ENCODE data around the gene SOBP.

SOBP gene

GRCh38 chr6:107561306-107561705, 71.4 kb downstream of the SOBP start:
- no peak overlapping the region for H3K4me2 ChIP-seq (ENCODE audit: low read length)
- H3K27me3 ChIP-seq (ENCODE audit: low read depth, low read length): no peaks in the 10 kb centered on the region
- no peak overlapping the region for H3K27ac ChIP-seq (ENCODE audit: low read length)
- H2AFZ ChIP-seq (ENCODE audit: low read depth, low read length): no peak overlapping the region
- no peak overlapping the region for H3K9ac ChIP-seq (ENCODE audit: low read length)
- H3K4me3 ChIP-seq (ENCODE audit: low read length): no peak overlapping the region
- H3K4me1 ChIP-seq (ENCODE audit: low read length): no peaks in the 10 kb centered on the region
- H3K79me2 ChIP-seq (ENCODE audit: low read length): no peaks in the 10 kb centered on the region
- H3K9me3 ChIP-seq (ENCODE audit: insufficient read depth, low read length): no peaks in the 10 kb centered on the region
- no peaks in the 10 kb centered on the region for H4K20me1 ChIP-seq (ENCODE audit: insufficient read depth, low read length)
- no peaks in the 10 kb centered on the region for H3K36me3 ChIP-seq (replicated peaks; ENCODE audit: low read depth, low read length)
- TF ChIP-seq EZH2phosphoT487 (IDR thresholded peaks at IDR 0.05; ENCODE audit: low read depth): no peak
- TF ChIP-seq, protein P1, sequence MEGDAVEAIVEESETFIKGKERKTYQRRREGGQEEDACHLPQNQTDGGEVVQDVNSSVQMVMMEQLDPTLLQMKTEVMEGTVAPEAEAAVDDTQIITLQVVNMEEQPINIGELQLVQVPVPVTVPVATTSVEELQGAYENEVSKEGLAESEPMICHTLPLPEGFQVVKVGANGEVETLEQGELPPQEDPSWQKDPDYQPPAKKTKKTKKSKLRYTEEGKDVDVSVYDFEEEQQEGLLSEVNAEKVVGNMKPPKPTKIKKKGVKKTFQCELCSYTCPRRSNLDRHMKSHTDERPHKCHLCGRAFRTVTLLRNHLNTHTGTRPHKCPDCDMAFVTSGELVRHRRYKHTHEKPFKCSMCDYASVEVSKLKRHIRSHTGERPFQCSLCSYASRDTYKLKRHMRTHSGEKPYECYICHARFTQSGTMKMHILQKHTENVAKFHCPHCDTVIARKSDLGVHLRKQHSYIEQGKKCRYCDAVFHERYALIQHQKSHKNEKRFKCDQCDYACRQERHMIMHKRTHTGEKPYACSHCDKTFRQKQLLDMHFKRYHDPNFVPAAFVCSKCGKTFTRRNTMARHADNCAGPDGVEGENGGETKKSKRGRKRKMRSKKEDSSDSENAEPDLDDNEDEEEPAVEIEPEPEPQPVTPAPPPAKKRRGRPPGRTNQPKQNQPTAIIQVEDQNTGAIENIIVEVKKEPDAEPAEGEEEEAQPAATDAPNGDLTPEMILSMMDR (IDR thresholded peaks at IDR 0.05; ENCODE audit: low read depth, low read length): no peak

GRCh38 chr6:107563694-107564588, 74.0 kb downstream of the SOBP start:
- Histone ChIP-seq H2AFZ (ENCODE audit: low read depth, low read length) (no peak overlapping the region), H3K27me3 (ENCODE audit: low read depth, low read length) (no peaks in the 10 kb centered on the region), H3K79me2 (ENCODE audit: low read length) (no peaks in the 10 kb centered on the region), H3K36me3 (replicated peaks; ENCODE audit: low read depth, low read length) (no peaks in the 10 kb centered on the region), H3K4me3 (ENCODE audit: low read length) (no peak overlapping the region), H4K20me1 (ENCODE audit: insufficient read depth, low read length) (no peaks in the 10 kb centered on the region), H3K4me1 (ENCODE audit: low read length) (no peaks in the 10 kb centered on the region), H3K9me3 (ENCODE audit: insufficient read depth, low read length) (no peaks in the 10 kb centered on the region), H3K9ac (ENCODE audit: low read length) (no peak overlapping the region), H3K27ac (ENCODE audit: low read length) (no peak overlapping the region), H3K4me2 (ENCODE audit: low read length) (no peak overlapping the region)
- TF ChIP-seq, protein P1 (IDR thresholded peaks at IDR 0.05; ENCODE audit: low read depth, low read length): no peak
- no peak for TF ChIP-seq EZH2phosphoT487 (IDR thresholded peaks at IDR 0.05; ENCODE audit: low read depth)

DNA sequence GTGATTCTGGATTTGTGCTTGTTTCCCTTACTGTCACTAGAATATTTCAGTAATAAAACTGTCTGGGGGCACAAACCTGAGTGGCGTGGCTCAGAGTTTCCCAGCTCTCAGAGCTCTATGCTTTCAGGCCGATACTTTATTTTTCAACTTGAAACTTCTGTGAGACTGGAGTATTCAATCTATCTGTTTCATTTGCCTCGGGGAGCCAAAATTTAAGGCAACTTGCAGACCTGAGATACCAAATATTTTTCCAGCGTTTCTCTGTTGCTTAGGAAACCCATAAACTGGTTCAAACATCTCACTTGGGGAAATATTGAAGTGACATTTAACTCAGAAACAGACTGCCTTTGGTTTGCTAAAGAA, 74.7 kb downstream of the SOBP start:
- Histone ChIP-seq H3K36me3 (replicated peaks; ENCODE audit: low read depth, low read length) (no peaks in the 10 kb centered on the region), H3K4me1 (ENCODE audit: low read length) (no peaks in the 10 kb centered on the region), H3K27ac (ENCODE audit: low read length) (no peak overlapping the region), H3K9me3 (ENCODE audit: insufficient read depth, low read length) (no peaks in the 10 kb centered on the region), H3K79me2 (ENCODE audit: low read length) (no peaks in the 10 kb centered on the region), H4K20me1 (ENCODE audit: insufficient read depth, low read length) (no peaks in the 10 kb centered on the region), H3K27me3 (ENCODE audit: low read depth, low read length) (no peaks in the 10 kb centered on the region), H2AFZ (ENCODE audit: low read depth, low read length) (no peak overlapping the region), H3K9ac (ENCODE audit: low read length) (no peak overlapping the region), H3K4me2 (ENCODE audit: low read length) (no peak overlapping the region), H3K4me3 (ENCODE audit: low read length) (no peak overlapping the region)
- TF ChIP-seq, protein P1 (IDR thresholded peaks at IDR 0.05; ENCODE audit: low read depth, low read length): no peak
- TF ChIP-seq EZH2phosphoT487 (IDR thresholded peaks at IDR 0.05; ENCODE audit: low read depth): no peak

DNA sequence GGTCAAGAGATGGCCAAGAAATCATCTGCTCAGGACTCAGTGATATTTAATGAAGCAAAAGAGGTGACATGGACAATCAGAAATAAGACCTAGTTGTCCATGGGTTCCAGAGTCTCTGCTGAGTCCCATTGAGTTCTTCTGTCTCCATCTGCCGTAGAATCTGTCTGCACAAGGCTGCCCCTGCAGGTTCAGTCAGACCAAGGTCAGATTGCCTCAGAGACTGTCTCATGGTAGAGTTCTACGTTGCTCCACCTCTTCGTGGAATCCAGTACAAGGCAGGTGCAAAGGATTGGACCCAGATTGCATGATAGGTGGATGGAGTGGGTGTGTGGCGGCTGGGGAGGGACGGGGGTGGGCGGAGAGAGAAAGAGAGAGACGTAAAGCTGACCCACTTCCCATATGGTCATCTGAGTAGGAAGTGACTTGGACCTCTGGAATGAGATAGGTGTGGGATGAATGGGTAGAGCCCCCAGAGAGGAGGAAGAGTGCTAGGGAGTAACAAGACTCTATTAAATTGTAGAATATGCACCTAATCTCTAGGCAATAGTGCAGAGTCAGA, 75.3 kb downstream of the SOBP start:
- H3K27me3 ChIP-seq (ENCODE audit: low read depth, low read length): no peaks in the 10 kb centered on the region
- no peaks in the 10 kb centered on the region for H3K9me3 ChIP-seq (ENCODE audit: insufficient read depth, low read length)
- no peak overlapping the region for H2AFZ ChIP-seq (ENCODE audit: low read depth, low read length)
- no peak overlapping the region for H3K27ac ChIP-seq (ENCODE audit: low read length)
- TF ChIP-seq EZH2phosphoT487 (IDR thresholded peaks at IDR 0.05; ENCODE audit: low read depth): no peak
- TF ChIP-seq, protein P1 (IDR thresholded peaks at IDR 0.05; ENCODE audit: low read depth, low read length): no peak
- H3K36me3 ChIP-seq (replicated peaks; ENCODE audit: low read depth, low read length): no peaks in the 10 kb centered on the region
- no peak overlapping the region for H3K9ac ChIP-seq (ENCODE audit: low read length)
- H3K4me1 ChIP-seq (ENCODE audit: low read length): no peaks in the 10 kb centered on the region
- no peak overlapping the region for H3K4me2 ChIP-seq (ENCODE audit: low read length)
- no peaks in the 10 kb centered on the region for H3K79me2 ChIP-seq (ENCODE audit: low read length)
- H4K20me1 ChIP-seq (ENCODE audit: insufficient read depth, low read length): no peaks in the 10 kb centered on the region
- H3K4me3 ChIP-seq (ENCODE audit: low read length): no peak overlapping the region
